Epidermal melanocyte (primary cell): ENCODE measurements around the gene EML4.

Source experiments
- DNase-seq: peaks from one replicate; pipeline ENCODE4 v3.0.0; 2011; ENCODE audit warnings: low spot score; ENCODE audit not compliant: insufficient read length

The EML4 gene

DNA sequence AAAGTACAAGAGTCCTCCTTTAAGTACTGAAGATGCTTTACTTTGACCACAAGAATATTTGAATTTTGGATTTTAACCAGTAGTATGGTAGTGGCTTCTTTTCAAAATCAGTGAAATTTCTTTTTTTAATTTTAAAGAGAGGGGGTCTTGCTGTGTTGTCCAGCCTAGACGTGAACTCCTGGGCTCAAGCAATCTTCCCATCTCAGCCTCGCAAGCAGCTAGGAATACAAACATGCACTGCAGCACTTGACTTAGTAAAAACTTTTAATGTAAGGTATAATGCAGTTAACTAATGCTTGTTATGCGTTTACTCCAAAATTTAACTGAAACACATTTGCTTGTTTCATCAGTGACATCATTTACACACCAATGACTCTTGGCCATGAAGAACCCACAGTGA lies 49.6 kb downstream of the EML4 start:
- no peak for DNase-seq

DNA sequence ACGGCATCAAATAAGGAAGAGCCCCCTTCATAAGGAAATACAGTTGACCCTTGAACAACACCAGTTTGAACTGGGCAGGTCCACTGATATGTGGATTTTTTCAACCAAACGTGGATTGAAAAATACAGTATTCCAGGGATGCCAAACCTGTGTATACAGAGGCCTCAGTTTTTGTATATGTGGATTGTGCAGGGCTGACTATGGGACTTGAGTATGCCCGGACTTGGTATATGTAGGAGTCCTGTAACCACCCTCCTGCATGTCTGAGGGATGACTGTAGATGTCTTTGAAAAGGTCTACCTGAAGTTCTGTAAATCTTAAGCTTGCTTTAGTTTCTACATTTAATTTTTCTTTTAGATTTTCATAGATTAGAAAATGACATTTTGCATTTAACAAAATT lies 50.0 kb downstream of the EML4 start:
- DNase-seq = no peak

DNA sequence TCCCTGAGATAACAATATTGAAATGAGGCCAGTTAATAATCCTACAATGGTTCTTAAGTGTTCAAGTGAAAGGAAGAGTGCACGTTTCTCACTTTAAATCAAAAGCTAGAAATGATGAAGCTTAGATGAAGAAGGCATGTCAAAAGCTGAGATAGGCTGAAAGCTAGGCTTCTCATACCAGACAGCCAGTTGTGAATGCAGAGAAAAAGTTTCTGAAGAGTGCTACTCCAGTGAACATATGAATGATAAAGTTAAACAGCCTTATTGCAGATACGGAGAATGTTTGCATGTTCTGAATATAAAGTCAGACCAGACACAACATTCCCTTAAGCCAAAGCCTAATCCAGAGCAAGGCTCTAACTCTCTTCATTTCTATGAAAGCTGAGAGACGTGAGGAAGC lies 51.4 kb downstream of the EML4 start:
- no peak for DNase-seq

DNA sequence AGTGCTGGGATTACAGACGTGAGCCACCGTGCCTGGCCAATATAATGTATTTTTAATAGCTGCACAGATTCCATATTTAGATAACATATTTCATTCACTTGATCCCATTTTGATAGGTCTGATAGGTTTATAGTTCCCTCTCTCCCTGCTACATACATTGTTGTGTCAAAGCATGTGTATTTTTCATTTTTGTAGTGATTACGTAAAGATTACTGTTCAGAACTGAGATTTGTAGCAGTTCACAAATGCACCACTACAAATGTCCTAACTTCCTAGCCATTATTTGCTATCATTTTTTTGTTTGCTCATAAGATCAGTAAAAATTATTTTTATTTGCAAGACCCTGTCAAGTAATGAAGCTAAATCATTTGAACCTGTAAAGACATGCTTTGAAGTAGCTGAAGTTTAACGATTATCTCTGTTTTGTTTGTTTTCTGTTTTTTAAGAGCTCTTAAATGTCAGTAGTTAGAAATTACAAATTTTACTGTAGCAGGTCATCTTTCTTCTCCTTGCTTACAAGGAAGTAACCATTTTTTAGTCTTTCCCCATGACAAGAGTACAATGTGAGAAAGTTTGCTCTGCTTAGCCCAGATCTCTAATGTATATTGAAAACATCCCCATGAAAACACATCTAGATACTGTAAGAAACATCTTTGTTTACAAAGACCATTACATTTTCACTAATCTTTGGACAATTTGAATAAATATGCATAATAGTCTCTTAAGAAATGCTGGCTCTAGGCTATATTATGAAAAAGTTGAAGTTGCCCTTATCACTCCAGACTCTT lies 54.1 kb downstream of the EML4 start:
- DNase-seq = no peak

DNA sequence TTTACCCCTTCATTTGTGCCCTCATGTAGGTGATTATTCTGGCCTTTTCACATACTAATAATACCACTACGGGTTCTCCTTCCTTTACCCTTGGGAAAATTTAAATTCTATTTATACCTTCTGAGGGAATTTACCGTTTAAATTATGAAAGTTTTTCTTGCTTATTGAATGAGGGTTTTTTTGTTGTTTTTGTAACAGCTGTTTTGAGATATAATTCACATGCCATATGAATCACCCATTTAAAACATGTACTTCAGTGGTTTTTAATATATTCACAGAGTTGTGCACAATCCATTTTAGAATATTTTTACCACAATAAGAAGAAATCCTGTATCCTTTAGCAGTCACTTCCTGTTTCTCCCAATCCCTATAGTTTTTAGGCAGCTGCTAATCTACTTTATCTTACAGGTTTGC lies 54.7 kb downstream of the EML4 start:
- DNase-seq = no peak

DNA sequence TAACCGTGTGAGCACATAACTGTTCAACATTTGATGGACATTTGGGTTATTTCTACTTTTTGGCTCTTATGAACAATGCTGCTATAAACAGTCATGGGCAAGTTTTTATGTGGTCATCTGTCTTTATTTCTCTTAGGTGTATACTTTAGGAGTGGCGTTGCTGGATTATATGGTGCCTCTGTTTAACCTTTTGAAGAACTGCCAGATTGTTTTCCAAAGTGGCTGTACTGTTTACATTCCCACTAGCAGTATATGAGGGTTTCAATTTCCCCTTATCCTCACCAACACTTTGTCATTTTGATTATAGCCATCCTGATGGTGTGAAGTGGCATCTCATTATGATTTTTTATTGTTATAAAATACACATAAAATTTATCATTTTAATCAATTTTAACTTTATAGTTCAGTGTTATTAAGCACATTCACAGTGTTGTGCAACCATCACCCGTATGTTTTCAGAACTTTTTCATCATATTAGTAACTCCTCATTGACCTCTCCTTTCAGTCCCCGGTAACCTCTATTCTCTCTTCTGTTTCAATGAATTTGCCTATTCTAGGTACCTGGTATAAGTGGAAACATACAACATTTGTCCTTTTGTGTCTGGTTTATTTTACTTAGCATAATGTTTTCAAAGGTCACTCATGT lies 55.4 kb downstream of the EML4 start:
- DNase-seq = no peak

DNA sequence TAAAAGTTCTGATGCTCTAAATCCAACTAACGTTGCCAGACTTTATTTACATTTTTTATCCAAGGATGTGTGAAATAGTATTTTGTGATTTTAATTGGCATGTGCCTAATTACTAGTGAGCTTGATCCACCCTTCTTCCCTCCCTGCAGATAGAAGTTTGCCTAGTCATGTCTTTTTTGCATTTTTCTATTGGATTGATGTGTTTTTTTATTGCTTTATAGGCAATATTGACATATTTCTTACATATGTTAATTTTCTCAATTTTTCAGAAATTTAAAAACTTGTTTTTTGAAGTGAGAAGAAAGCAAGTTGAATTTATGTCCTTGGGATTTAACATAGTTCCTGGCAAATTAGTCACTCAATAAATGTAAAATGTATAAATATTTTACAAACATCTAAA lies 56.4 kb downstream of the EML4 start:
- DNase-seq = no peak

DNA sequence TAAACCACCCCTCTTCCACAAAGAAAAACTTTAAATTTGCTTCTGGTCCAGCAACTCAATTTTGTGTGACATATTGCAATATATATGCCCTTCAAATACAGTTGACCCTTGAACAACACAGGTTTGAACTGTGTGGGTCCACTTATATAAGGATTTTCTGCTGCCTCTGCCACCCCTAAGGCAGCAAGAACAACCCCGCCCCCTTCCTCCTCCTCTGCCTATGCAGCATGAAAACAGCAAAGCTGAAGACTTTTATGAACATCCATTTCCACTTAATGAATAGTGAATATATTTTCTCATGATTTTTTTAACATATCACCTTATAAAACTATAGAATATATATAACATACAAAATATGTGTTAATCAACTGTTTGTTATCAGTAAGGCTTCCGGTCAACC lies 58.3 kb downstream of the EML4 start:
- no peak for DNase-seq

DNA sequence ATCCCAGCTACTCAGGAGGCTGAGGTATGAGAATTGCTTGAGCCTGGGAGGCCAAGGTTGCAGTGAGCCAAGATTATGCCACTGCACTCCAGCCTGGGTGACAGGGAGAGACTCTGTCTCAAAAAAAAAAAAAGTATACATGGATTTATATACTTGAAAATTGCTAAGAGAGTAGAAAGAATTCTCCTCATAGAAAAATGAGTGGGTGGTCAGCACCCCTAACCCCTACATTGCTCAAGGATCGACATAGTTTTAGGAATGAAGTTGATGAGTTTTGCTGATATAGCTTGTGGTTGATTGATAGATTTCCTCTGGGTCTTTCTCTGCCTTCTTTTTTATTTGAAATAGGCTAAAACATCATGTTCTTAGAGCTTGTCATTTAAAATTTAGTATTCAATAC lies 58.9 kb downstream of the EML4 start:
- no peak for DNase-seq

DNA sequence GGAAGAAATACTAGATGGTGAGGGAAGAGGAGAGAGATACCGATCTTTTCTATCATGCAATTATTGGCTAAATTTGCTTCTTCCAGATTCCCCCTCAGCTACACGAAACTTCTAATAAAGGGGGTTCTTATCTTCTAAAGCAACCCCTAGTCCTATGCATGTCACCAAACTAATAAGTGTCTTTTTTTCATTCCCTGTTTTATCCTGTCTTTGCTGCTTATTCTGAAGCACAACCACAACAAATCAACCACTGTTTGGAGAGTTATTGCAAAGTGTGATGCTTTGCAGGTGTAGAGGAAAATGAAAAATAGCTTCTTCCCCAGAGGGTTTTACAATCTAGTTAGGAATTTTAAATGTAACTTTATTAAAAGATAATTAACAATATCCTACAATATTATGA lies 60.8 kb downstream of the EML4 start:
- DNase-seq = no peak

DNA sequence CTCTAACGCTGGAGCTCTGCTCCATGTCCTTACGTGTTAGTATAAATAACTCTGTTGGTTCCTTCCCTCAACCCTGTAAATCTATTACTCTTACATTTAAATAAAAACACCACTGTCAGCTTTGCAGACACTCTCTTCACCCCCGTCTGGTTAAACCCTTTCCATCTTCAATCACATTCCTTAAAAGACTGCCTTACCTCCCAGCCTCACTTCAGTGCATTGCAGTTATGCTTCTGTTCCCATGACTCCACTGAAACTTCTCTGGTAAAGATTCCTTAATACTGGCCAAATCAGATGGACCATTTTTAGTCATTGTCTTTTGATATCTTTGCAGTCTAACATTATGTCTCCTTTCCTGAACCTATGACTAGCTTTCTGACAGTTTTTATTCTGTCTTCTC lies 61.7 kb downstream of the EML4 start:
- no peak for DNase-seq

DNA sequence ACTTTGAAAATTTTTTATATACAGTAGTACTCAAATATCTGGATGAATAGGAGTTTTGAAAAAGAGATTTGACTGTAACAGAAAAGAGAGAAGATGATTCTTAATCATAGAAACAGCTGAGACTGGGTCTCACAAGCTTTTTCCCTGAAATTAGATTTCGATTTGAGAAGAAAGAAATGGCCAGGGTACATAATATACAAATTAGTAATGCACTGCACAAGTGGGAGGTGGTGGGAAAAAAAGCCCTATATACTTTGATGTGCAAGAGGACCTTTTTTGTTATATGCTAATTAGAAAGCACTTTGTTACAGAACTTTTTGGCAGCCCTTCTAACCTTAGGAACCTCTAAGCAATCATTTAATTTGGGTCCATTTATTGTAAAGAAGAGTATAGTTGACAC lies 62.9 kb downstream of the EML4 start:
- no peak for DNase-seq

DNA sequence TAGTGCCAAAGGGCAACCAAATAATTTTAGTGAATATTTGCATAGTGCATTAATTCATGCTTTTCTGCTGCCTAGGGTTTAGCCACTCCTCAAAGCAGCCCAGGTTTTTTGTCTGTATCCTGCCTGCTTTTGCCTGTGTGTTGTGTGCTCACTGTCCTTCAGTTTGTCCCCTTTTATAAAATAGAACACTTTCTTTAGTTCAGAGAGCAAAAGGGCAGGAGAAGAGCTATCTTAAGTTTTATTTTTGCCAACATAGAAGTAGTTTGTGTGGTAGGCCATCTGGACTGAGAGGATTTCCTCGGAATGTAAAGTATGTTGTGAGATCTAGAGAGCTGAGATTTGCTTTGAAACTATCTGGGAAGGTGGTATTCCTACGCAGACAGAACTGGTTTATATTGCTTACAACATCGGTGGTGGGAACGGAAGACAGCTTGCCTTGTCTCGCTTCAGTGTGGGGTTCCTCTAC lies 64.9 kb downstream of the EML4 start:
- no peak for DNase-seq

DNA sequence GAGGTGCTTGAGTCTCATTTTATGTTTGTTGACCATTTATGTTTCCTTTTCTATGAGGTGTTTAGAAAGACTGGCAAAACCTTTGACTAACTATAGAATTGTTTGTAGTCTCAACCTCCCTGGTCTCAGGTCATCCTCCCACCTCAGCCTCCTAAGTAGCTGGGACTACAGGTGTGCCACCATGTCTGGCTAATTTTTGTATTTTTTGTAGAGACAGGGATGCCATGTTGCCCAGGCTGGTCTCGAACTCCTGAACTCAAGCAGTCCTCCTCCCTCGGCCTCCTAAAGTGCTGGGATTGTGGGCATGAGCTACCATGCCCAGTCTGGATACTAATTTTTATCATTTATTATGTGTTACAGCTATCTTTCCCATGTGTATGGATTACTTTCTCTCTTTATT lies 67.8 kb downstream of the EML4 start:
- no peak for DNase-seq

DNA sequence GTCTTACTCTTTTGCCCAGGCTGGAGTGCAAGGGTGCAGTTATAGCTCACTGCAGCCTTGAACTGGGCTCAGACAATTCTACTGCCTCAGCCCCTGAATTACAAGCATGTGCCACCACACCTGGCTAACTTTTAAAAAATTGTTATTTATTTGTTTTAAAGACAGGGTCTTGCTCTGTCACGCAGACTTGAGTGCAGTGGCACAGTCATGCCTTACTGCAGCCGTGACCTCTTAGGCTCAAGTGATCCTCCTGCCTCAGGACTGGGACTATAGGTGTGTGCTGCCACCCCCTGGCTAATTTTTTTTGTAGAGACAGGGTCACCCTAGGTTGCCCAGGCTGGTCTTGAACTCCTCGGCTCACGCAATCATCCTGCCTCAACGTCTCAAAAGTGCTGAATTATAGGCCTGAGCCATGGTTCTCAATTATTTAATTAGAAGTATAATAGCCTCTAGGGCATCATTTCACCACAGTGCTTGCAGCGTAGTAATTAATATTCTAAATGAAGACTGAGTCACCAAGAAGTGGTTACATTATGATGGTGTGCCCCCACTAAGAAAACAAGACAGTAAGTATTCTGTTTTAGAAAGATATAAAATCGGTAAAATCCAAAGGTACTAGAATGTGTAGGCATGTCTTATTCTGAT lies 69.6 kb downstream of the EML4 start:
- no peak for DNase-seq

DNA sequence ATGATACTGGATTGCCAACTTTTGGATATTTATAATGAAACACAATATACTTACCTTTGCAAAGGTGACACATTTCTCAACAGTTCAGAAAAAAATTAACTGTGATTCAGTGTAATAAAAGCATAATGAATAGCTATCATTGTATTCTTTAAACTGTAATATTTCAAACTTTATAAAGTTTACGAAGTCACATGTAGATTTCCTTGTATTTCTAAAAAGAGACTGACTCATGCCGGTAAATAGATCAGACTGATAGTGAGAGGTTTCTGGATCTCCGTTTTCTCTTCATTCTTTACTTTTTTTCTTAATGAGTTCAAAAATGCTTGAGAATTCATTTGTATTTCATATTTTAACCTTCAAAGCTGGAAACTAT lies 70.1 kb downstream of the EML4 start:
- DNase-seq = no peak

DNA sequence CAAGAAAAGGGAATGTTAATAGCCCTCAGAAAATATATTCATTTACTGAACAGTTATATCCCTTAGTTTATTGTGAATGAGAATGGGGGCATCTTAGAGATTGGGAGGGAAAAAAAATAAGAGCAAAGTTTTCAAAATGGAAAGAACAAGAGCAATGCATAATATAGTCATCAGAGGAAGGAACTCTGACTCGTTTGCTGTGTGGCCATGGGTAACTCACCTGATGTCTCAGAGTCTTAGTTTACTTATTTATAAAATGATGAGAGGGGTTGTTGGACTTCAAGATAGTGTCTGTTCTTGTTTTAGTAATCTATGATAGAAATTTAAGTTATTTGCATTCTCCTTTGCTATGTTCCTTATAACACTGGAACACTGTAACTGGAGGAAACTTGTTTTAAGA lies 70.7 kb downstream of the EML4 start:
- DNase-seq = no peak

DNA sequence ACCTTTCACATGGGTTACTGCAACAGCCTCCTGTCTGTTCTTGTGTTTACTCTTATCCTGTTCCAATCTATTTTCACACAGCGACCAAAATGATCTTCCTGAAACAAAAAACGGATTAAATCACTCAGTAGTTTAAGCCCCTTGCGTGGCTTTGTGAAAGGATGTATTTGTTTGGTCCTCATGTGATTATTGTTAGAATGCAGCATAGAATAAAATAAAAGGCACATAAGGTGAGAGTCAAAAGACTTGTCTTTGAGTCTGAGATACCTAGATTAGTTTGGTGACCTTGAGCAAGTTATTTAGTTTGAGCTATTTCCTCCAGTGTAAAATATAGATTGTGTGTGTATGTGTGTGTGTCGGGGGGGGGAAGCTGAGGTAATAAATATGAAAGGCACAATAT lies 72.4 kb downstream of the EML4 start:
- no peak for DNase-seq

DNA sequence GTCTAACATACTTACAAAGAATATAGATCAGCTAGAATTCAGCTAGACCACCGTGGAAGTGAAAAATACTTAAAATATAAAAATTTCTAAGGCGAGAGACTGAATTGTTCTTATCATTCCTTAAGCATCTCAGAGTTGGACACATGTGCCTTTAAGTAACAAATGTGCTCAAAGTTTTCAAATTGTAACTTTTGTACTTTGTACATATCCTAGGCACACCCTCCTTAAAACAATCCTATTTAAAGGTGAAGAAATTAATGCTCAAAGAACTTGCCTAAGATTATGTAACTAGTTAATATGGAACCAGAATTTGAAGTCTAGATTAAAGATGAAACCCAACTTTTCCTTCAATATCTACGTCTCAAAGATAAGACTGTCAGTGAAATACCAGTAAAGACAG lies 74.1 kb downstream of the EML4 start:
- DNase-seq = no peak

DNA sequence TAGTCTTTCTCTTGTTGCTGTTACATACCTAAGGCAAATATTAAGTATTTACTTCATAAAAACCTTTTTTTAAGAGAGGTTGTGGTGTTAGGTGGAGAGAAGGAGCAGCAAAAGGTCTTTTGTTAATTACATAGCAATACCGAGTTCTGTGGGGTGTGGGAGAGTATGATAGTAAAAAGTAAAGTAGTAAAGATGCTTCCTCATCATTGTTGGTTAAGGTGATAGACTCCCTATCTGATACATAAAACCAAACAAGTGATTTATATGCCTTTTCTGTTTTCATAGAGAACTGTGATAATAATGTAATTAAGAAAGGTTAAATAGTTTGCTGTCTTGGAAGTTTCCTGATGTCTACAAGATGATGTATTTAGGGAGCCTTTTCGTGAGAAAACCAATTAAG lies 75.4 kb downstream of the EML4 start:
- no peak for DNase-seq

DNA sequence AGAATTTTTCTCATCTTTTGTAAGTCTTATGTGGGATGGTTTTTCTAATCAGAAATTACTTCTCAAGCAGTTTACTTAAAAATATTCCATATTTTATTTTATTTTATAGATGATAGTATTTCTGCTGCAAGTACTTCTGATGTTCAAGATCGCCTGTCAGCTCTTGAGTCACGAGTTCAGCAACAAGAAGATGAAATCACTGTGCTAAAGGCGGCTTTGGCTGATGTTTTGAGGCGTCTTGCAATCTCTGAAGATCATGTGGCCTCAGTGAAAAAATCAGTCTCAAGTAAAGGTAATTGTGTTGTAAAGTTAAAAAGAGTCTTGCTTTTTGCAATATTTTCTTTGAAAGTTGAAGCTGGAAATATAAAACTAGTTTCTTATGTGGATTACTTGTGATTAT lies 76.2 kb downstream of the EML4 start:
- no peak for DNase-seq

DNA sequence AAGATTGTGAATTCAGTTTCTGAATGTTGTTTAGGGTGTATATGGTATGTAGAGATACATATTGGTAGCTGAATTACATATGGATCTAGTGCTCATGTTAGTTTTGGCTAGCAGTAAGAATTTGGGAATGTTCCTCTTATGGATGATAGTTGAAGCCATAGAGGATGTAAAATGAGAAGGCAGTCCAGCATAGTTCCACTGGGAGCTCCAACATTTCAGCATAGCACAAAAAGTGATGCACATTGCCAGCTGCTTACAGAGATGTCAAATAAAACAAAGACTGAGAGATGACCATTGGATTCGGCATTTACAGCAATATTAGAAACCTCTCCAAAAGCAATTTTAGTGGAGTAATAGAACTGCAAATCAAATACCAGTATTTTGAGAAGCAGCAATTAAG lies 77.4 kb downstream of the EML4 start:
- DNase-seq = no peak

DNA sequence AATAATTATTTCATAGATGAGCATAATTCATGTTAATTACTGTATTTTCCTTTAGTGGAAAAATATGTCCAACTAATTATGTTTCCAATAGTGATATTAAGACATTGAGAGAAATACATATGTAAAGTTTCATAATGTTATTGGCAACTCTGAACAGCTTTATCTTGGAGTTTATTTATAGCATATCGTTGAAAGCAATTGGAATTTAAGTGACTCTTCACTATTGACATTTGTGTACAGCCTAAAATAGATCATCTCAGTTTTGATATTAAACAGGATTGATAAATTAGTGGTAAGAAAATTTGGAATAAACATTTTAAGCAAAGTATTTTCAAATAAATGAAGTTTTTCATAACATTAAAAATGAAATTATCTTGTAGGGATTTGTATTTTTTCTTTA lies 79.7 kb downstream of the EML4 start:
- DNase-seq = no peak
